ENCODE results near the gene SLC12A4. TPM values are rescaled to one million over a fixed set of nuclear protein-coding genes. Genes with fewer than 3 reads are reported as not detected.

The SLC12A4 gene
- total and polyA plus RNA-seq, 2 of the 13 experiments (the other 11 are each of a cell fraction or from before 2014, with no cell fraction given), result 65.1 to 84.3 TPM

DNA sequence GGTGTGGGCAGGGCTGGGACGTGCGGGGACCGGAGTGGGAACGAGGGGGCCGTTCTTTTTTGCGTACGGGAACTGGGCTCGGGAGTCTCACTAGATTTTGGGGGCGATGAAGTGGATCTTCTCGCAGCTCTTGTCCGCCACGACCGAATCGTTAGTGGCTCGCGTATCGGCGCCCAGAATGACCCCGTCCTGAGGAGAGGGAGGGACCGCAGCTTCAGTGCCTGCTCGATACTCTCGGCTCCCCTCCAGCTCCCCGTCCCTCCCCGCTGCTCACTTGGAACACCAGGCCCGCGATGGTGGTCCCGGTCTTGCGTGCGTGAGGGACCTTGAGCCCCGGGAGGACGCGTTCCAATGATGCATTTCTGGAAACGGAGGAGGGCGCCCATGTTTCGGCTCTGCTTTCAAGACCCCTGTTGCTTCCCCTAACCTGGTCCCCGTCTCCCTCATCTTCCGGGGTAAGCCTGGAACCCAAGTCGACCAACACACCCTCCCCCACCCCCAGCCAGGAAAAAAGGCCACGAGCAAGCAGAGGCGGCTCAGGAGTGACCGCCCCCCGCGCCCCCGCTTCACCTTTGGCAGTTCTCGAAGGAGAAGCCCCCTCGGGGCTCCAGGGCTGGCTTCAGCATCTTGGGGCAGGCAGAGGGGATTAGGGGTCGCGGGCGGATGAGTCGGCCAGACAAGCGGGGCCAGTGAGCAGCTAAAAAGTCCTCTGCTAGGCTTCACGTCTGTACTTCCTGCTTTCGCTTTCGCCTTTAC is 32.1 kb downstream of the SLC12A4 start, which contains the start of gene PSMB10 (continued):
- TF ChIP-seq, protein P1, sequence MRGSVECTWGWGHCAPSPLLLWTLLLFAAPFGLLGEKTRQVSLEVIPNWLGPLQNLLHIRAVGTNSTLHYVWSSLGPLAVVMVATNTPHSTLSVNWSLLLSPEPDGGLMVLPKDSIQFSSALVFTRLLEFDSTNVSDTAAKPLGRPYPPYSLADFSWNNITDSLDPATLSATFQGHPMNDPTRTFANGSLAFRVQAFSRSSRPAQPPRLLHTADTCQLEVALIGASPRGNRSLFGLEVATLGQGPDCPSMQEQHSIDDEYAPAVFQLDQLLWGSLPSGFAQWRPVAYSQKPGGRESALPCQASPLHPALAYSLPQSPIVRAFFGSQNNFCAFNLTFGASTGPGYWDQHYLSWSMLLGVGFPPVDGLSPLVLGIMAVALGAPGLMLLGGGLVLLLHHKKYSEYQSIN (CRISPR knock-in tag; IDR thresholded peaks at IDR 0.05; ENCODE audit: borderline replicate concordance), result no peak
- TF ChIP-seq HHEX (CRISPR knock-in tag; IDR thresholded peaks at IDR 0.05) (no peak), ZNF780A (CRISPR knock-in tag; IDR thresholded peaks at IDR 0.05) (no peak), NFIB (CRISPR knock-in tag; IDR thresholded peaks at IDR 0.05; ENCODE audit: borderline replicate concordance) (no peak), NR3C1 (CRISPR knock-in tag; IDR thresholded peaks at IDR 0.05) (no peak), ZNF329 (CRISPR knock-in tag; IDR thresholded peaks at IDR 0.05; ENCODE audit: low read depth) (no peak; the same call in 1 of the 2 replicates), ZNF83 (CRISPR knock-in tag; IDR thresholded peaks at IDR 0.05; ENCODE audit: borderline replicate concordance) (no peak; the same call in 1 of the 2 replicates), FLYWCH1 (CRISPR knock-in tag; IDR thresholded peaks at IDR 0.05) (no peak), MED13 (CRISPR knock-in tag; IDR thresholded peaks at IDR 0.05) (0 out of 2 replicates have a peak, but pooled peaks have one; percentile 10), ZNF674 (CRISPR knock-in tag; IDR thresholded peaks at IDR 0.05; ENCODE audit: low read depth) (no peak), ZNF432 (CRISPR knock-in tag; IDR thresholded peaks at IDR 0.05; ENCODE audit: borderline replicate concordance) (no peak), PHF20 (CRISPR knock-in tag; IDR thresholded peaks at IDR 0.05) (no peak), ELF4 (CRISPR knock-in tag; IDR thresholded peaks at IDR 0.05; ENCODE audit: borderline replicate concordance) (0 out of 2 replicates have a peak, but pooled peaks have one; percentile 21), ZNF891 (CRISPR knock-in tag; IDR thresholded peaks at IDR 0.05) (0 out of 2 replicates have a peak, but pooled peaks have one; percentile 26), DPF2 (CRISPR knock-in tag; IDR thresholded peaks at IDR 0.05; ENCODE audit: borderline replicate concordance, low read depth) (no peak), MXI1 (IDR thresholded peaks at IDR 0.05; ENCODE audit: borderline replicate concordance, low read depth, low read length) (no peak; the same call in 2 of the 3 replicates)
- TF ChIP-seq, protein P2, sequence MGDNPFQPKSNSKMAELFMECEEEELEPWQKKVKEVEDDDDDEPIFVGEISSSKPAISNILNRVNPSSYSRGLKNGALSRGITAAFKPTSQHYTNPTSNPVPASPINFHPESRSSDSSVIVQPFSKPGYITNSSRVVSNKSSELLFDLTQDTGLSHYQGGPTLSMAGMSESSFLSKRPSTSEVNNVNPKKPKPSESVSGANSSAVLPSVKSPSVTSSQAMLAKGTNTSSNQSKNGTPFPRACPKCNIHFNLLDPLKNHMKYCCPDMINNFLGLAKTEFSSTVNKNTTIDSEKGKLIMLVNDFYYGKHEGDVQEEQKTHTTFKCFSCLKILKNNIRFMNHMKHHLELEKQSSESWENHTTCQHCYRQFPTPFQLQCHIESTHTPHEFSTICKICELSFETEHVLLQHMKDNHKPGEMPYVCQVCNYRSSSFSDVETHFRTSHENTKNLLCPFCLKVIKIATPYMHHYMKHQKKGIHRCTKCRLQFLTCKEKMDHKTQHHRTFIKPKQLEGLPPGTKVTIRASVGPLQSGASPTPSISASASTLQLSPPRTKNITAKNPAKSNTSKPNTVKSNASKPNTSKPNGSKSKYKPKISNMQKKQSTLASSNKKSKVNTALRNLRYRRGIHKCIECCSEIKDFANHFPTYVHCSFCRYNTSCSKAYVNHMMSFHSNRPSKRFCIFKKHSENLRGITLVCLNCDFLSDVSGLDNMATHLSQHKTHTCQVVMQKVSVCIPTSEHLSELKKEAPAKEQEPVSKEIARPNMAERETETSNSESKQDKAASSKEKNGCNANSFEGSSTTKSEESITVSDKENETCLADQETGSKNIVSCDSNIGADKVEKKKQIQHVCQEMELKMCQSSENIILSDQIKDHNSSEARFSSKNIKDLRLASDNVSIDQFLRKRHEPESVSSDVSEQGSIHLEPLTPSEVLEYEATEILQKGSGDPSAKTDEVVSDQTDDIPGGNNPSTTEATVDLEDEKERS (CRISPR knock-in tag; IDR thresholded peaks at IDR 0.05), result no peak
- TF ChIP-seq, protein P3, sequence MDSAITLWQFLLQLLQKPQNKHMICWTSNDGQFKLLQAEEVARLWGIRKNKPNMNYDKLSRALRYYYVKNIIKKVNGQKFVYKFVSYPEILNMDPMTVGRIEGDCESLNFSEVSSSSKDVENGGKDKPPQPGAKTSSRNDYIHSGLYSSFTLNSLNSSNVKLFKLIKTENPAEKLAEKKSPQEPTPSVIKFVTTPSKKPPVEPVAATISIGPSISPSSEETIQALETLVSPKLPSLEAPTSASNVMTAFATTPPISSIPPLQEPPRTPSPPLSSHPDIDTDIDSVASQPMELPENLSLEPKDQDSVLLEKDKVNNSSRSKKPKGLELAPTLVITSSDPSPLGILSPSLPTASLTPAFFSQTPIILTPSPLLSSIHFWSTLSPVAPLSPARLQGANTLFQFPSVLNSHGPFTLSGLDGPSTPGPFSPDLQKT (CRISPR knock-in tag; IDR thresholded peaks at IDR 0.05; ENCODE audit: borderline replicate concordance), result no peak
- TF ChIP-seq, protein P4, sequence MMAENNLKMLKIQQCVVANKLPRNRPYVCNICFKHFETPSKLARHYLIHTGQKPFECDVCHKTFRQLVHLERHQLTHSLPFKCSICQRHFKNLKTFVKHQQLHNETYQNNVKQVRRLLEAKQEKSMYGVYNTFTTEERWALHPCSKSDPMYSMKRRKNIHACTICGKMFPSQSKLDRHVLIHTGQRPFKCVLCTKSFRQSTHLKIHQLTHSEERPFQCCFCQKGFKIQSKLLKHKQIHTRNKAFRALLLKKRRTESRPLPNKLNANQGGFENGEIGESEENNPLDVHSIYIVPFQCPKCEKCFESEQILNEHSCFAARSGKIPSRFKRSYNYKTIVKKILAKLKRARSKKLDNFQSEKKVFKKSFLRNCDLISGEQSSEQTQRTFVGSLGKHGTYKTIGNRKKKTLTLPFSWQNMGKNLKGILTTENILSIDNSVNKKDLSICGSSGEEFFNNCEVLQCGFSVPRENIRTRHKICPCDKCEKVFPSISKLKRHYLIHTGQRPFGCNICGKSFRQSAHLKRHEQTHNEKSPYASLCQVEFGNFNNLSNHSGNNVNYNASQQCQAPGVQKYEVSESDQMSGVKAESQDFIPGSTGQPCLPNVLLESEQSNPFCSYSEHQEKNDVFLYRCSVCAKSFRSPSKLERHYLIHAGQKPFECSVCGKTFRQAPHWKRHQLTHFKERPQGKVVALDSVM (CRISPR knock-in tag; IDR thresholded peaks at IDR 0.05), result no peak
- TF ChIP-seq, protein P5, sequence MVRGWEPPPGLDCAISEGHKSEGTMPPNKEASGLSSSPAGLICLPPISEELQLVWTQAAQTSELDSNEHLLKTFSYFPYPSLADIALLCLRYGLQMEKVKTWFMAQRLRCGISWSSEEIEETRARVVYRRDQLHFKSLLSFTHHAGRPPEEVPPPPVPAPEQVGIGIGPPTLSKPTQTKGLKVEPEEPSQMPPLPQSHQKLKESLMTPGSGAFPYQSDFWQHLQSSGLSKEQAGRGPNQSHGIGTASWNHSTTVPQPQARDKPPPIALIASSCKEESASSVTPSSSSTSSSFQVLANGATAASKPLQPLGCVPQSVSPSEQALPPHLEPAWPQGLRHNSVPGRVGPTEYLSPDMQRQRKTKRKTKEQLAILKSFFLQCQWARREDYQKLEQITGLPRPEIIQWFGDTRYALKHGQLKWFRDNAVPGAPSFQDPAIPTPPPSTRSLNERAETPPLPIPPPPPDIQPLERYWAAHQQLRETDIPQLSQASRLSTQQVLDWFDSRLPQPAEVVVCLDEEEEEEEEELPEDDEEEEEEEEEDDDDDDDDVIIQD (CRISPR knock-in tag; IDR thresholded peaks at IDR 0.05; ENCODE audit: low read depth), result no peak
